Mesenchymal stem cell (in vitro differentiated cells and primary cell): Measurements from ENCODE around the gene ALOX12B.

ENCODE experiments used
- DNase-seq: peaks from one replicate; pipeline ENCODE4 v3.0.0-alpha.2; 2013
- H2AFZ ChIP-seq: one replicate; pipeline ENCODE4 v1.6.1; 2013; ENCODE audit warnings: low read depth, mild to moderate bottlenecking, control low read depth, inconsistent platforms, low read length, moderate library complexity
- H2AK5ac ChIP-seq: 2 replicates; pipeline ENCODE4 v1.6.1; 2013; ENCODE audit warnings: low read length, moderate library complexity, mild to moderate bottlenecking, inconsistent platforms; ENCODE audit not compliant: severe bottlenecking
- H2BK120ac ChIP-seq: one replicate; pipeline ENCODE4 v1.6.1; 2013; ENCODE audit warnings: low read depth, mild to moderate bottlenecking, inconsistent platforms, low read length, moderate library complexity
- H2BK12ac ChIP-seq, 2 experiments: one replicate each; pipeline ENCODE4 v1.6.1; 2013; ENCODE audit warnings: inconsistent platforms in 2 of 2, low read length in 2 of 2, mild to moderate bottlenecking in 2 of 2, moderate library complexity in 2 of 2, control low read depth in 1 of 2
- H2BK15ac ChIP-seq: one replicate; pipeline ENCODE4 v1.6.1; 2013; ENCODE audit warnings: mild to moderate bottlenecking, low read depth, inconsistent platforms; ENCODE audit not compliant: poor library complexity, severe bottlenecking
- H2BK5ac ChIP-seq: 2 replicates; pipeline ENCODE4 v1.6.1; 2013; ENCODE audit warnings: low read depth, mild to moderate bottlenecking, low read length, control low read depth, inconsistent platforms; ENCODE audit not compliant: poor library complexity, severe bottlenecking
- H3K14ac ChIP-seq, 2 experiments: one replicate each; pipeline ENCODE4 v1.6.1; 2013; ENCODE audit warnings: inconsistent platforms in 2 of 2, low read length in 2 of 2, control low read depth in 1 of 2, mild to moderate bottlenecking in 1 of 2, moderate library complexity in 1 of 2
- H3K18ac ChIP-seq, 2 experiments: one replicate each; pipeline ENCODE4 v1.6.1; 2013; ENCODE audit warnings: inconsistent platforms in 2 of 2, low read length in 2 of 2, control low read depth in 1 of 2, low read depth in 1 of 2, mild to moderate bottlenecking in 1 of 2
- H3K23ac ChIP-seq, 2 experiments: one replicate each; pipeline ENCODE4 v1.6.1; 2013; ENCODE audit warnings: inconsistent platforms in 2 of 2, low read length in 2 of 2, mild to moderate bottlenecking in 2 of 2, moderate library complexity in 2 of 2, control low read depth in 1 of 2
- H3K27ac ChIP-seq: 2 replicates; pipeline ENCODE4 v1.5.1; 2013; ENCODE audit warnings: mild to moderate bottlenecking, moderate library complexity, low read length, control low read depth, inconsistent platforms; ENCODE audit not compliant: poor library complexity, severe bottlenecking
- H3K27me3 ChIP-seq, 2 experiments: 2 replicates each; pipeline versions ENCODE4 v1.6.1 to v1.7.0; 2013; ENCODE audit warnings: low read length in 2 of 2, mild to moderate bottlenecking in 2 of 2, moderate library complexity in 2 of 2, control low read depth in 1 of 2, inconsistent platforms in 1 of 2; ENCODE audit not compliant: control insufficient read depth in 1 of 2, insufficient read depth in 1 of 2
- H3K36me3 ChIP-seq, 2 experiments: 2 replicates each; pipeline versions ENCODE4 v1.6.1 to v1.7.0; 2013; ENCODE audit warnings: low read length in 2 of 2, control low read depth in 1 of 2, inconsistent platforms in 1 of 2, low read depth in 1 of 2, mild to moderate bottlenecking in 1 of 2; ENCODE audit not compliant: insufficient read depth in 2 of 2, control insufficient read depth in 1 of 2
- H3K4ac ChIP-seq, 2 experiments: one replicate each; pipeline ENCODE4 v1.6.1; 2013; ENCODE audit warnings: inconsistent platforms in 2 of 2, low read length in 2 of 2, mild to moderate bottlenecking in 2 of 2, moderate library complexity in 2 of 2, control low read depth in 1 of 2, low read depth in 1 of 2
- H3K4me1 ChIP-seq: 2 replicates; pipeline ENCODE4 v1.6.1; 2013; ENCODE audit warnings: low read depth, low read length, control low read depth; ENCODE audit not compliant: control insufficient read depth, insufficient read depth
- H3K4me2 ChIP-seq: 2 replicates; pipeline ENCODE4 v1.6.1; 2013; ENCODE audit warnings: low read length, mild to moderate bottlenecking, inconsistent platforms; ENCODE audit not compliant: poor library complexity, severe bottlenecking
- H3K4me3 ChIP-seq, 2 experiments: 2 replicates each; pipeline versions ENCODE4 v1.5.1 to v1.7.0; 2013; ENCODE audit warnings: low read length in 2 of 2, mild to moderate bottlenecking in 2 of 2, control low read depth in 1 of 2, low read depth in 1 of 2; ENCODE audit not compliant: insufficient read depth in 1 of 2
- H3K79me1 ChIP-seq: replicated peaks from 2 replicates; pipeline ENCODE4 v1.6.1; 2013; ENCODE audit warnings: mild to moderate bottlenecking, control low read depth, low read length, inconsistent platforms; ENCODE audit not compliant: poor library complexity, severe bottlenecking
- H3K9ac ChIP-seq: 2 replicates; pipeline ENCODE4 v1.7.0; 2013; ENCODE audit warnings: mild to moderate bottlenecking, low read length, moderate library complexity
- H3K9me3 ChIP-seq: 2 replicates; pipeline ENCODE4 v1.7.0; 2013; ENCODE audit warnings: mild to moderate bottlenecking, low read length; ENCODE audit not compliant: control insufficient read depth
- H4K8ac ChIP-seq: one replicate; pipeline ENCODE4 v1.6.1; 2013; ENCODE audit warnings: inconsistent platforms, mild to moderate bottlenecking, low read length, moderate library complexity
- H4K91ac ChIP-seq: one replicate; pipeline ENCODE4 v1.6.1; 2013; ENCODE audit warnings: mild to moderate bottlenecking, low read length, inconsistent platforms
- WGBS: methylation state at CpG from one replicate; pipeline ENCODE4 v1.1.7; 2013; ENCODE audit warnings: mixed read lengths; 5-methylcytosine and 5-hydroxymethylcytosine counted together

Gene ALOX12B

DNA sequence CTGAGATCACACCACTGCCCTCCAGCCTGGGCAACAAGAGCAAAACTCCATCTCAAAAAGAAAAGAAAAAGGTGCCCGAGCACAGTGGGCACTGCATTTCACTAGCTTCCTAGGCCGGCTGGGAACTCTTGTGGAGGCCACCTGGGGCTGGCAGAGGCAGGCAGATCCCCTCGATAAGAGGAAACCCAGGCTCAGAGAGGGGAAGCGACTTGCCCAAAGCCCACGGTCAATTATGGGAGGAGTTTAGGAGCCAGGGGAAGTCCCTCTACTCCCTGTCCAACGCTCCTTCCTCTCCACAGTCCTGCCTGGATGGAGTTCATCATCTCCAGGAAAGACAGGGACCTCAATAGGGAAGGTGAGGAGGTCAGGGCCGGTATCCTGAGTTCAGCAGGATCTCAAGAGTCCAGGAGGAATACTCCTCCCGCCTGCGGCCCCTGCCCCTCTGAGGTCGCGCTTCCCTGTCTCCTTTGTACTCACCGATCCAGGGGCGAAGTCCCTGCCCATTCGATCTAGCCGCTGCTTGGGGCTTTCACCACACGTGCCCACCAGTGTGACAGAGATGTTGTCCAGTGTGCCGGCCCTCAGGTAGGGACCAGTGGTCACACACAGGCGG lies 30.0 kb upstream of the ALOX12B start:
- H4K8ac ChIP-seq: no peak overlapping the region
- H2BK120ac ChIP-seq: no peak overlapping the region
- peak overlapping the region; percentile 97 for H3K4me2 ChIP-seq
- no peak overlapping the region for H2AFZ ChIP-seq
- H3K14ac ChIP-seq: peak overlapping the region in 1 of 2 experiments; percentile 69
- DNase-seq: no peak
- peaks cover 44 to 51% of the 10 kb centered on the region in 2 experiments for H3K27me3 ChIP-seq
- no peaks in the 10 kb centered on the region for H3K36me3 ChIP-seq
- H3K4me3 ChIP-seq: peak overlapping the region in 1 of 2 experiments; percentile 85
- H3K79me1 ChIP-seq: no peaks in the 10 kb centered on the region
- no peaks in the 10 kb centered on the region for H3K9me3 ChIP-seq
- H3K4ac ChIP-seq: no peak overlapping the region
- H3K4me1 ChIP-seq: peaks cover 29% of the 10 kb centered on the region
- H3K18ac ChIP-seq: peak overlapping the region in 1 of 2 experiments; percentile 11
- H3K27ac ChIP-seq: no peak overlapping the region
- no peak overlapping the region for H4K91ac ChIP-seq
- 10% methylated on average over 14 of the region's 18 CpGs for WGBS
- no peak overlapping the region for H2BK5ac ChIP-seq
- no peak overlapping the region for H2BK15ac ChIP-seq
- H3K23ac ChIP-seq: no peak overlapping the region
- peak overlapping the region; percentile 83 for H3K9ac ChIP-seq
- H2BK12ac ChIP-seq: peak overlapping the region in 1 of 2 experiments; percentile 34
- no peak overlapping the region for H2AK5ac ChIP-seq

DNA sequence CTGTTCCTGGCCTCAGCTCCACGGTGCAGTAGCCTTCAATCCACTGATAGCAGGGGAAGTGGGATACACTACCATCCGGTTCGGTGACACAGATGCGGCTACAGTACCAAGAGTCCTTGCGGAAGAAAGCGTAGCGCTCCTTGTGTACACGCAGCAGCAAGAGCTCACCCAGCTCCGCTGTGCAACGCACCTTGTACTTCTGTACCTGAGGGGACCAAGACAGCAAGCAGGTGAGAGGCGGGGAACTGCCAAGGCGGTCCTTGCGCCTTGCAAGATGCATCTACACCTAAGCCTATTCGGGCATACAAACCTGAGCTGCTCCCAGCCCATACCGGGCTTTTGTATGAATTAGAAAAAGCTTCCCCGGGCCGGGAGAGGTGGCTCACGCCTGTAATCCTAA lies 29.3 kb upstream of the ALOX12B start:
- H2BK12ac ChIP-seq: no peak overlapping the region
- no peak overlapping the region for H2BK5ac ChIP-seq
- H3K27me3 ChIP-seq: peaks cover 51 to 58% of the 10 kb centered on the region in 2 experiments
- H2AK5ac ChIP-seq: no peak overlapping the region
- no peak overlapping the region for H3K14ac ChIP-seq
- H3K23ac ChIP-seq: no peak overlapping the region
- H3K36me3 ChIP-seq: no peaks in the 10 kb centered on the region
- H2BK120ac ChIP-seq: no peak overlapping the region
- WGBS: 59% methylated on average over 18 of the region's 18 CpGs
- H3K4ac ChIP-seq: no peak overlapping the region
- no peak overlapping the region for H3K9ac ChIP-seq
- H3K79me1 ChIP-seq: no peaks in the 10 kb centered on the region
- no peak for DNase-seq
- H4K91ac ChIP-seq: no peak overlapping the region
- no peak overlapping the region for H2AFZ ChIP-seq
- peaks cover 23% of the 10 kb centered on the region for H3K4me1 ChIP-seq
- H3K18ac ChIP-seq: no peak overlapping the region
- H3K4me3 ChIP-seq: no peak overlapping the region
- no peaks in the 10 kb centered on the region for H3K9me3 ChIP-seq
- H4K8ac ChIP-seq: no peak overlapping the region
- H3K27ac ChIP-seq: no peak overlapping the region
- H2BK15ac ChIP-seq: no peak overlapping the region
- H3K4me2 ChIP-seq: no peak overlapping the region

DNA sequence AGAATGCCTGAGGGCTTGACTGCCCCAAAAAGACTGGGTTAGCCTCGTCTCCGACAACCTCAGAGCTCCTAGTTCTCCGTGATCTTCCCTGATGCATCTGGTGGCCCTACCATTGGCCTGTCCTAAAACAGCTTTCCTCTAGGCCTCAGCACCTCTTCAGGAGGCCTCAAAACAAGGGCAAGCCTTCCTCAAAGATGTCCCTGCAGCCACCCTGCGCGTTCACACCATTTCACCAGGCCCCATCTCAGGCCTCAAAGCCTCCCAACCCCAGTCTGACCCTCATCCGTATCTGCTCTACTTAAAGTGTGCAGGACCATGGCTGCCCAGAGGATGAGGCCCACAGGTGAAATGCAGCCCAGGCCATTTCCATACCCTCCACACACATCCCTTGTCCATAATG lies 23.4 kb upstream of the ALOX12B start:
- H3K18ac ChIP-seq: no peak overlapping the region
- H2BK15ac ChIP-seq: no peak overlapping the region
- no peak for DNase-seq
- H3K23ac ChIP-seq: no peak overlapping the region
- no peak overlapping the region for H3K4ac ChIP-seq
- peaks cover 75 to 76% of the 10 kb centered on the region in 2 experiments for H3K27me3 ChIP-seq
- WGBS: 92% methylated on average over 6 of the region's 6 CpGs
- H2BK5ac ChIP-seq: no peak overlapping the region
- no peak overlapping the region for H2BK12ac ChIP-seq
- H3K4me2 ChIP-seq: no peak overlapping the region
- no peak overlapping the region for H3K27ac ChIP-seq
- H4K91ac ChIP-seq: no peak overlapping the region
- H2AK5ac ChIP-seq: no peak overlapping the region
- H3K79me1 ChIP-seq: no peaks in the 10 kb centered on the region
- H4K8ac ChIP-seq: no peak overlapping the region
- no peak overlapping the region for H3K4me3 ChIP-seq
- H3K9me3 ChIP-seq: no peaks in the 10 kb centered on the region
- H3K4me1 ChIP-seq: peaks cover 9% of the 10 kb centered on the region
- H3K14ac ChIP-seq: no peak overlapping the region
- no peak overlapping the region for H2AFZ ChIP-seq
- peaks cover 0 to 3% of the 10 kb centered on the region in 2 experiments for H3K36me3 ChIP-seq
- H2BK120ac ChIP-seq: no peak overlapping the region
- H3K9ac ChIP-seq: no peak overlapping the region

DNA sequence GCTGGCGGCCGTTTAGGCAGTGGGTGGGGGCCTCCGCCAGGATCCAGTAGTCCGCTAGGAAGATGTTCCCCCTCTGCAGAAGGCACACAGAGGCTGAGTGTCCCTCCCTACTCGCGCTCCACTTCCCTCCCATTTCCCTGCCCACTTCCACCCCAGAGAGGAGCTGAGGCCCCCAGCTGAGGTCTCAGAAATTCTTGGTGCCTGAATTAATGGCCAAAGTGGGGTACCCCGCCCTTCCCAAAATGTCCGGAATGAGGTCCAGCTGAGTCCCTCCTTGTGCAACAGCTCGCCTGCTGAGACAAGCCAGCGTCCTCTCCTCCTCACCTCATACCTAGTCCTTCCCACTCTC lies 22.9 kb upstream of the ALOX12B start:
- Histone ChIP-seq H4K91ac (no peak overlapping the region), H3K4ac (no peak overlapping the region), H3K4me1 (peaks cover 9% of the 10 kb centered on the region), H2BK15ac (no peak overlapping the region), H3K18ac (no peak overlapping the region), H3K36me3 (peaks cover 0 to 3% of the 10 kb centered on the region in 2 experiments), H2AFZ (no peak overlapping the region), H2BK120ac (no peak overlapping the region), H4K8ac (no peak overlapping the region), H3K9ac (no peak overlapping the region), H3K4me2 (no peak overlapping the region), H2BK5ac (no peak overlapping the region), H3K23ac (no peak overlapping the region), H3K27ac (no peak overlapping the region), H3K9me3 (no peaks in the 10 kb centered on the region), H3K27me3 (peaks cover 70 to 76% of the 10 kb centered on the region in 2 experiments), H2AK5ac (no peak overlapping the region), H3K79me1 (no peaks in the 10 kb centered on the region), H3K14ac (no peak overlapping the region), H3K4me3 (no peak overlapping the region), H2BK12ac (no peak overlapping the region)
- DNase-seq: no peak
- 16% methylated on average over 10 of the region's 10 CpGs for WGBS
